ENCODE results near the gene NCAM1.

GRCh38 chr11:113026778-113027177 is 65.6 kb downstream of the NCAM1 start:
- TF ChIP-seq UBTF (CRISPR knock-in tag; IDR thresholded peaks at IDR 0.05) (no peak), ZBTB49 (CRISPR knock-in tag; IDR thresholded peaks at IDR 0.05; ENCODE audit: borderline replicate concordance) (no peak), BHLHE40 (IDR thresholded peaks at IDR 0.05; ENCODE audit: low read length) (no peak)
